GM19351 (cell line): ENCODE measurements around the gene TEX50.
"Not testable (repeated sequence)": the region's sequence is repeated elsewhere in the genome, so short reads cannot be mapped to it uniquely, and the experiment has no call there.

Experiments used
- ATAC-seq: cut with Tn5 transposase; IDR thresholded peaks from one replicate; pipeline ENCODE4 v1.9.1; 2021; ENCODE audit warnings: mild to moderate bottlenecking, moderate library complexity; ENCODE audit not compliant: unreplicated experiment

The TEX50 gene

GRCh38 chr1:173661763-173662162, 26.6 kb downstream of the TEX50 start:
- no peak for ATAC-seq

DNA sequence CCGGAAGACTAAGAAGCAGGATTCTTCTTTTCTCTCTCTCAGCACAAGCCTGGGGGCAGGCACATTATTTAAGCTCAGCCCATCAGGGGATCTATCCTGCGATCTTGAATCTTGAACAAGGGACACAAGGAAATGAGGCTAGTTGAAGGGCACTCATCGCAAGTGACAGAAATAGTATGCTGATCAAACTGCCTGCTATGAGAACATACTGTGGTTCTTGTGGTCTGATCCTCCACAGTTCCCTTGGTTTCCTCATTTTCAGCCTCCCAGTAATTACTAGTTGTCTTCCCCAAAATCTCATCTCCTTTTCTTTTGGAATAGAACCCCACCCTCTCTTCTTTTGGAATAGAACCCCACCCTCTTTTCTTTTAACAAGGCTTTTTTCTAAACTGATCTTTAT, 28.0 kb downstream of the TEX50 start:
- ATAC-seq = no peak

GRCh38 chr1:173666646-173667045, 31.5 kb downstream of the TEX50 start:
- ATAC-seq = no peak

DNA sequence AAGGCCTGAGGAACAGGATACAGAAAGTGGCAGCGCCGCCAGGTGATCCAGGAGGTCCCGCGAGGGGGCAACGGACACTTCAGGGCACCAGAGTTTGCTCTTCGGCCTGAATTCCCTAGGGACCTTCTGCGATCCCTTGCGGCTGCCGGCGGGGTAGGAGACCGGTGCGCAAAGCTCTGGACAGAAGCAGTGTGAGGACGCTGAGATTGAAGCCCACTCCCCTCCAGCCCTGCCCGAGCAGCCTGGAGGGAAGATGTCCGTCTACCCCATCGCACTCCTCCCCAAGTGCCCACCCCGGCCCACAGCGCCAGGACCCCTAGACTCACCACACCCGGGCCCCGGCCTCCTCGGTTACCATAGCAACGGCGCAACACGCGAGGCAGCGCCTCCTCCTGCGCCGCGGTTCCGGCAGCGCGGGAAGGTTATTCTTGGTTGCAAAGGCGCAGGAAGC, 34.4 kb downstream of the TEX50 start, which contains the start of gene ANKRD45:
ANKRD45 (minus strand) TSS at position 361 of the 451 bp plus-strand sequence. CDS start 10,433 bp downstream, outside the sequence.
- no peak for ATAC-seq

GRCh38 chr1:173674496-173674895, 39.4 kb downstream of the TEX50 start:
- not testable (repeated sequence) for ATAC-seq

- not testable (repeated sequence) for ATAC-seq
These were observed 45.0 kb downstream of the TEX50 start for GRCh38 chr1:173680152-173680551.

- no peak for ATAC-seq
These were observed 47.0 kb downstream of the TEX50 start for GRCh38 chr1:173682184-173682583.

DNA sequence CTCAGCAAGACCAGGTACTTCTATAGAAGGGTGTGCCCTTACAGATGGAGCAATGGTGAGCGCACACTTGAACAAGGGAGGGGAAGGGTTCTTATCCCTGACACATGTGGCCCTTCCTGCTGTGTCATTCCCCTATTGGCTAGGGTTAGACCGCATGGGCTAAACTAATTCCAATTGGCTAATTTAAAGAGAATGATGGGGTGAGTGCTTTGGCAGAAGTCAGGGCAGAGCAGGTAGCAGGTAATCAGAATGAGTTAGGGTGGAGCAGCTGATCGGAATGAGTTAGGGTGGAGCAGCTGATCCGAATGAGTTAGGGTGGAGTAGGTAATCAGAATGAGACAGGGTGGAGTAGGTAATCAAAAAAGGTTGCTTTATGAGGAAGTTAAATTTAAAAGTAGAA, 48.7 kb downstream of the TEX50 start:
- not testable (repeated sequence) for ATAC-seq

DNA sequence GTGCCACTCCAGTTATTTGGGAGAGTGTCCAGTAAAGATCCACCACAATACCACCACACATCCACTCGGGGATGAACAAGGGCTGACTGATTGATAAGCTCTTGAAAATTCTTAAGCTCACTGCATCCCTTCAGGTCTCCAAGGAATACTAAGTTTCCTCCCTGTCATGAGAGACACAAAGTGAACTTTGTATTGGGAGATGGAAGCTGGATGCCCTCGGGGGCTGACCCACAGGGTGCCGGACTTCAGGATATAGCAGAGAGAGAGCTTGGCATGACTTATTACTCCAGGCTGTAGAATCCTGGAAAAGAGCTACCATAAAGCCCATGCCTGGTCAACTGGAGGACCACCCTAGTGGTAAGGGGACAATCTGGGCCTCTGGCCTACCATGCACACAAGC, 50.0 kb downstream of the TEX50 start:
- not testable (repeated sequence) for ATAC-seq
